Measurements from ENCODE around the gene TRPC5OS. TPM values are rescaled to one million over a fixed set of nuclear protein-coding genes. Genes with fewer than 3 reads are reported as not detected.

Gene TRPC5OS
- under 1 TPM in 1 of 3 donors, not detected in 2; 0.01 TPM for polyA plus RNA-seq

DNA sequence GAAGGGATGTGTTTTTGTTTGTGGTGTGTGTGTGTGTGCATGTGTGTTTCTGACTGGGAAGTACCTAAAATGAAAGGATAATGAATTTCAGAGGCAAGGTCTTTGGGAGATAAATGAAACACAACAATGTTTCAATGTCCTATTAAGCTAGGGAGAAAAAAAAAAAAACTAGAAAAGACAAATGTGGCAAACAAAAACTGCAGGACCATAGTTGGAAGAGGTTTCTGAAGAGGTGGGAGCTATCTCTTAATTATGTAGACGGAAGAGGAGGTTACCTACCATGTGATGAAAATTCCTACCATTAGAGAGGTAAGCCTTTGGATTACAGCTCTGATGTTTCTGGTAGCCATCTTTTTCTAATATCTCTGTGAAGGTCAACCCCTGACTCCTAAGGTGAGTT, at the start of gene TRPC5OS:
Gene TRPC5OS, plus strand, starts transcription at position 301 of the 400 bp plus-strand sequence. CDS start 25,669 bp downstream, outside the sequence.
- WGBS, 3 donors, result 66 to 100% (median 88%) methylated on average over 1 of the region's 1 CpG
- no peak within 1 kb of the TSS for H3K27ac ChIP-seq (ENCODE audit: low read depth, low read length)

GRCh38 chrX:111829345-111829744, 46.6 kb upstream of the TRPC5OS start:
- no peak overlapping the region for H3K27ac ChIP-seq (ENCODE audit: low read depth, low read length)
- WGBS, 3 donors, result 38 to 84% (median 57%) methylated on average over 2 of the region's 2 CpGs

DNA sequence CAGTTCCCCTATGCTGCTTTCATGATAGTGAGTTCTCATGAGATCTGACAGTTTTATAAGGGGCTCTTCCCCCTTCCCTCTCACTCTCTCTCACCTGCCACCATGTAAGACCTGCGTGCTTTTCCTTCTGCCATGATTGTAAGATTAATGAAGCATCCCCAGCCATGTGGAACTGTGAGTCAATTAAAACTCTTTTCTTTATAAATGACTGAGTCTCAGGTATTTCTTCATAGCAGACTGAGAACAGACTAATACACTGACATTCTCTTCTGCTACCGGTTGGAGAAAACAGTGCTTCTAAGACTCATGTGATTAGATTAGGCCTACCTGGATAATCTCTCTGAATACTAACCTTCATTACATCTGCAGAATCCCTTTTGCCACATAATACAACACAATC, 45.4 kb upstream of the TRPC5OS start:
- 87 to 92% (median 87%) methylated on average over 2 of the region's 2 CpGs for WGBS, 3 donors
- H3K27ac ChIP-seq (ENCODE audit: low read depth, low read length), result no peak overlapping the region

- WGBS, 3 donors, result 38 to 61% (median 58%) methylated on average over 1 of the region's 1 CpG
- H3K27ac ChIP-seq (ENCODE audit: low read depth, low read length), result no peak overlapping the region
Measured at GRCh38 chrX:111831343-111831742, 44.6 kb upstream of the TRPC5OS start.

- no peak overlapping the region for H3K27ac ChIP-seq (ENCODE audit: low read depth, low read length)
- 64 to 93% (median 87%) methylated on average over 1 of the region's 1 CpG for WGBS, 3 donors
Measured at GRCh38 chrX:111837197-111837596, 38.8 kb upstream of the TRPC5OS start.

DNA sequence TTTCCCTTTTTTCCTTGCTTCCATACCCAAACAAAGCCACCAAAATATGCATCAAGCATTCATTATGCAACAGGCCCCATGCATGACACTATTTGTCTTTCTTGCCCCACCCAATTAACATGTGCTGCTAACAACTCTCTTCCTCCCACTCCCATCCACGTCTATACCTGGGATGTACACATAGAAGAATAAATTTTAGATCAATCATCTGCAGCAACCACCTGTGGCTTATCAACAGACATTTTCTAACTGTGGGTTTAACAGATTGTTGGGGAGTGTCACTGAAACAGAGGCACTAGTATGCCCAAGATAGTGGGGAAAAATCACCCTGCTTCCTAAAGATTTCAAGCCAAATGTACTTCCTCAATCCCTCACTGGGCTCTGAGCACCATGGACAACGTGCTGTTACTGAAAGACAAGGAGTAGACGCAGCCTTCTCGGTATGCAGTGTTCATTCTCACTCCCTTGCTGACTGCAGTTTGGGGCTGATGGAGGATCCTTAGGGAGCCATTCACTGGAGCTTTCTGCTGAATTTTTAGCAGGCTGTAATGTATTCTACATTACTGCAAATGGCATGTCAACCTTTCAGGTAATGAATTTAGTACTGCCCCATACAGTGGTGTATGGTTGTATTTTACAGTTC, 28.4 kb upstream of the TRPC5OS start:
- 48 to 58% (median 50%) methylated on average over 4 of the region's 4 CpGs for WGBS, 3 donors
- H3K27ac ChIP-seq (ENCODE audit: low read depth, low read length), result no peak overlapping the region

- 76 to 91% (median 86%) methylated on average over 5 of the region's 5 CpGs for WGBS, 3 donors
- no peak overlapping the region for H3K27ac ChIP-seq (ENCODE audit: low read depth, low read length)
Measured at GRCh38 chrX:111848541-111848940, 27.4 kb upstream of the TRPC5OS start.

DNA sequence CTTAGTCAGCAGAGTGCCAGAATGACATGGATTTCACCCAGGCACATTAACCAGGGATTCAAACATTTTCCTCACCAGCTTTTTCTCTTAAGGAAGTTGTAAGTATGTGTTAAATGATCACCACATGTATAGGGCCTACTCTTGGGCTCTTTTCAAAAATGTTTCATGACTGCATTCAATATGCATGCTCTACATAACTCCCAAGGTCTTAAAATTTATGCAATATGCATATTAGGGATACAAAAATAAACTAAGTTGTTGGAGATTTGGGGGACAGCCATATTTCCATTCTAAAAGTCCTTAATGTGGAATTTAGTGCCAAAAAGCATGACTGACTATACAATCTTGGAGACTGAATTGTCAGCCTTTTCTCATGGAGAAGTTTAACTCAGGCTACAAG, 25.0 kb upstream of the TRPC5OS start:
- no peak overlapping the region for H3K27ac ChIP-seq (ENCODE audit: low read depth, low read length)

GRCh38 chrX:111854556-111855490, 21.2 kb upstream of the TRPC5OS start:
- WGBS, 3 donors, result 67 to 86% (median 80%) methylated on average over 4 of the region's 4 CpGs
- no peak overlapping the region for H3K27ac ChIP-seq (ENCODE audit: low read depth, low read length)

GRCh38 chrX:111857534-111858060, 18.4 kb upstream of the TRPC5OS start:
- WGBS, 3 donors, result 45 to 100% (median 74%) methylated on average over 1 of the region's 1 CpG
- H3K27ac ChIP-seq (ENCODE audit: low read depth, low read length), result no peak overlapping the region

DNA sequence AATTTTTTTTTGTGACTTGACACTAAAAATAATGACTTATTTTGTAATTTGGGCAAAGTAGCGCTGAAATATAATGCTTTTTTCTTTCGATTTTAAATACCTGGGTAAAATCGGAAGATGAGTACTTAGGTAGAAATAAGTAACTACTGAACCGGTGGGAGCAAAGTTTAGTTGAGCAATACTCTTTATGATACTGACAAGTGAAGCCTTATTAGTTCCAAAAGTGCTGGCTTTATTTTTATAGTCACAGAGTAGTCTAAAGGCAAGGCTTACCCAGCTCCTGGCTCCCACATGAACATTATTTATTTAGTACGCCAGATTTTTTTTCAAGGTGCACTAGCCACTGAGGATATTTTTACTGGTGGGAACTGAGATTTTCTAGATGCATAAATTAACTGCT, 14.4 kb upstream of the TRPC5OS start:
- WGBS, 3 donors, result 51 to 90% (median 87%) methylated on average over 5 of the region's 5 CpGs
- H3K27ac ChIP-seq (ENCODE audit: low read depth, low read length), result no peak overlapping the region

DNA sequence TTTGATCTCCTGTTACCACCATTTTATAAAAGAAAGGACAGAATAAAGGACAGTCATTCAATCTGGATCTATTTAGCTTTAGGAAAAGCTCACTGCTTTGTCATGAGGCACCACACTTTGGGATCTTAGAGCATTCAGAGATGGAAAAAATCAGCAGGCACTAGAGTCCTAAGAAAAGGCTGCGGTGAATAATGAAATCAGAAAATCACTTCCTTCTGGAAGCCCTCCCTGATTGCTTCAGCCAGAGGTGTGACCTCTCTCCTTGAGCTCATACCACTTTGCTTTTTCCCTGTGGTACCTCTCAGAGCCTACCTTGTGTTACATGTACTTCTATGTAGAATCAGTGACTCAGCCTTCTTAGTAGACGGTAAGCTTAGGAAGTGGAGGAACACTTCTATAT, 8.7 kb upstream of the TRPC5OS start:
- 93 to 100% (median 96%) methylated on average over 2 of the region's 2 CpGs for WGBS, 3 donors

GRCh38 chrX:111868726-111869638, 7.0 kb upstream of the TRPC5OS start:
- 23 to 41% (median 24%) methylated on average over 5 of the region's 5 CpGs for WGBS, 3 donors
- no peak overlapping the region for H3K27ac ChIP-seq (ENCODE audit: low read depth, low read length)

More for the DNA sequence above, 8.7 kb upstream of the TRPC5OS start:
- no peak overlapping the region for H3K27ac ChIP-seq (ENCODE audit: low read depth, low read length)

DNA sequence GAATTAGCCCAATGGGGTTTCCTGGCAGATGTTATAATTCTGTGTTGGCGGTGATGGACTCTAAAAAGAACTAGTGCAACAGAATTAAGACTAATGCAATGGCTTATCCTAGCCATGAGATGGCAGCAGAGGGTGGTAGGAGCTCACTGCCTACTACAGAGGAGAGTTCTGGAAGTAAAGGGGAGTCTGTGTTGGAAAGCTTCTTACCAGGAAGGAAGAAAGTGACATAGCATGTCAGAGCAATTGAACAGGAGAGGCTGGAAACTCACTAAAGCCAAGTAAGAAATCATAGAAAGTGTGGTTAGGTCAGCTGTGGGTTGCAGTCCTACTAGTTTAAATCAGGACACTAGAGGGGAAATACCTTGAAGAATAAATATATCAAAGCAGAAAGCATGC, 6.3 kb upstream of the TRPC5OS start:
- H3K27ac ChIP-seq (ENCODE audit: low read depth, low read length), result no peak overlapping the region
- 9 to 12% (median 11%) methylated on average over 1 of the region's 1 CpG for WGBS, 3 donors

- no peak overlapping the region for H3K27ac ChIP-seq (ENCODE audit: low read depth, low read length)
- WGBS, 3 donors, result 66 to 85% (median 83%) methylated on average over 3 of the region's 3 CpGs
Measured at GRCh38 chrX:111874241-111874640, 1.7 kb upstream of the TRPC5OS start.

DNA sequence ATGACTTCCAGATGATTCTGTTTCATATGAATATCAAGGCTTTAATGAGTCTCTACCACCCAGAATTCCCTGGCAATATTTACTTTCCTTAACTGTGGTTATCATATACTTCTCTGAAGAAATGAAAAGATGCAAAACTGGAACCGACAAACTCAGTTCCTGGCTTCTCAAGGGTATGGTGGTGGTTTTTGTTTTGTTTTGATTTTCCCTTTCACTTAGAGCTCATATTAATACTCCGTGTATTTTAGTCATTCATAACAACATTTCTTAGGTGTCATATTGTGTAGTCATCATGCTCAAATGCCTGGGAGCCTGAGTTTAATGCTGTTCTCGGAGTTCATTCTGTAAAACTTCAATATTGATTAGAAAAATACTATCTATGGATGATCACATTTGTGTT, 665 bp downstream of the TRPC5OS start:
- H3K27ac ChIP-seq (ENCODE audit: low read depth, low read length), result no peak overlapping the region
- WGBS, 3 donors, result 65 to 73% (median 71%) methylated on average over 3 of the region's 3 CpGs

DNA sequence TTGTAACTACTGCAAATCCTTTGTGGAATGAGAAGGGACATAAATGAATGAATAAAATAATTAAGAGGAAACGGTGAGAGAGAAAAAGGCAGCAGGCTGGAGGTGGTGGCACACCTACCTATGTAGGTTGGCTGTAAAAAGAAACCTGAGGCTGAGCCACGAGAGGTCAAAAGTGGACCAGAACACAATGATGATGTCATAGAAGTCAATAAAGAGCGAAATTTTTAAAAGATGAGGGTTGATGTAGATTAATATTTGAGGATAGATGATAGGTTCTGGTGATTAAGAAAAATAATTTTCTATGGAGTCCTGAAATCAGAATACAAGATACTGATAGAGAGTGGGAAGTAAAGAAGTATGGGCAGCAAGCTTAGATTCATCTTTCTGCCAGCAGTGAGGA, 1.7 kb downstream of the TRPC5OS start:
- no peak overlapping the region for H3K27ac ChIP-seq (ENCODE audit: low read depth, low read length)
- 68 to 84% (median 79%) methylated on average over 3 of the region's 3 CpGs for WGBS, 3 donors

- no peak overlapping the region for H3K27ac ChIP-seq (ENCODE audit: low read depth, low read length)
- 77 to 96% (median 95%) methylated on average over 1 of the region's 1 CpG for WGBS, 3 donors
Measured at GRCh38 chrX:111880735-111881134, 4.8 kb downstream of the TRPC5OS start.
